HG03060 (cell line): ENCODE measurements around the gene MEGF10.
"Not testable (repeated sequence)": the region's sequence is repeated elsewhere in the genome, so short reads cannot be mapped to it uniquely, and the experiment has no call there.

Source experiments
- ATAC-seq: cut with Tn5 transposase; IDR thresholded peaks from one replicate; pipeline ENCODE4 v1.9.1; 2021; ENCODE audit warnings: low read depth, moderate number of reproducible peaks; ENCODE audit not compliant: unreplicated experiment

The MEGF10 gene

DNA sequence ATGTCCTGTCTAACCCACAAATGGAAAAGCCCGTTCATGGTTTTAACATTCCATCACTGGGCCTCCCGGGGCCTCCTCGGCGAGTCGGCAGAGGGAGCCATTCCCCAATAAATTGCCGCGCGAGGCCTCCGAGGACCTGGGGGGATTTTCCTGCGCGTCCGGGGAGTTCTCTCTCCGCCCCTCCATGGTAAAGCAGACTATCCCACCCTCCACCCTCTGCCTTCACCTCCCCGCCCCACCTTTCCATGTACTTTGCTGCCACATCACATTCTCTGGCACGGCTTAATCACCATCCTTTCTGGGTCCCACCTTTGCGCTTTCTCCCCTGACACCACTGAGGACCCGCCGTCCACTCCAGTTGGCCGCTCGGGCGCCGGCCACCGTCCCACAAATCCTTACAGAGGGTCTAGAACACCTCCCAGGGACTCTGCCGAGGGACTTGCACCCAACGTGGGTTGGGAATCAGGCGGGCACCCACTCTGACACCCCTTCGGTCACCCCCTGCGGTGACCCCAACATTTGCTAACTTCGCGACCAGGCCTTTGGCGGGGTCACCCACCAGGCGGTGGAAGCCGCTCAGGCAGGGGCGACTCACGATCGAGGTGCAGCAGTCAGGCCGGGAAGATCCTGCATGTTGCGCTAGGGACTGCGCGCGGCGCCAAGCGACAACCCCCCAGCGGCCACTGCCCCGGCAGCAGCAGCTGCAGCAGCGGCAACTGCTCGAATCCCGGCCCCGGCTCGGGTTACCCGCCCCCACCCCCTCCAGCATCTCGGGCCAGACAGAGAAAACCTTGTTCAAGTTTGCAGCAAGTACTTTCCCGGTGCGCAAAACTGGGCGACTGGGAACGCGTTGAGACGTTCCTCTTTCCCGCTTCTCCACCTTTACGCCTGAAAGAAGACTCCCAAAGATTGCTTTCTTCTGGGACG lies at the start of gene MEGF10:
MEGF10 (plus strand) TSS at position 778 of the 927 bp plus-strand sequence. CDS start 40,513 bp downstream, outside the sequence.
- ATAC-seq: no peak

DNA sequence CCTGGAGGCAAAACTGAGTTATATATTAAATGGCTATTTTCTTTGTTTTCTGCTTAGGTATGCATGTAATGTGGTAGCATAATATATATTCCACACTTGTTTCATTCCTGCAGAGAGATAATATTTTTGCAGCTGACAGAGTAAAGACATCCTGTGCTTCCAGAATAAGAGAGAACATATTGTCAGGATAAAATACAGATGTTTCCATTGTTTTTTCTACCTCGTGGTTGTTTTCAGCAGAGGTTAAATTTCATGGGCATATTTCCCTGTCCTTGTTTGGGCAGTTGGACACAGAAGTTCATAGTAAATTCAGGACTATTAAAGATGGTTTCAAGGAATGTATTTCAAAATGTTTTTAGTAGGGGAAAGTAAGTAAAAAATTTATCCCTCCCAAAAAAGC lies 47.6 kb upstream of the MEGF10 start:
- no peak for ATAC-seq

DNA sequence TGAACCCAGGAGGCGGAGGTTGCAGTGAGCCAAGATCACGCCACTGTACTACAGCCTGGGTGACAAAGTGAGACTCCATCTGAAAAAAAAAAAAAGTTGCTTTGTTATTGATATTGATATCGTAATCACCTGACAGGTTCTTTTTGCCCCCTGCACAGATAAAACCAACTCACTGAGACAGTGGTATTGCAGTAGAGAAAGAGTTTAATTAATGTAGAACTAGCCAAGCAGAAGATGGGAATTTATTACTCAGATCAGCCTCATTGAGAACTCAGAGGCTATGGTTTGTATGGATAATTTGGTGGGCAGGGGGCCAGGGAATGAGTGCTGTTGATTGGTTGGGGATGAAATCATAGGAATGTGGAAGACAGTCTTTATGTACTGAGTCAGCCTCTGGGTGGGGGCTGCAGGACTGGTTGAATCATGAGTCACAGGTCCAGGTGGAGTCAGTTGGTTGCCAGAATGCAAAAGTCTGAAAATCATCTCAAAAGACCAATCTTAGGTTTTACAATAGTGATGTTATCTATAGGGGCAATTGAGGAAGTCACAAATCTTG lies 35.8 kb upstream of the MEGF10 start:
- no peak for ATAC-seq

DNA sequence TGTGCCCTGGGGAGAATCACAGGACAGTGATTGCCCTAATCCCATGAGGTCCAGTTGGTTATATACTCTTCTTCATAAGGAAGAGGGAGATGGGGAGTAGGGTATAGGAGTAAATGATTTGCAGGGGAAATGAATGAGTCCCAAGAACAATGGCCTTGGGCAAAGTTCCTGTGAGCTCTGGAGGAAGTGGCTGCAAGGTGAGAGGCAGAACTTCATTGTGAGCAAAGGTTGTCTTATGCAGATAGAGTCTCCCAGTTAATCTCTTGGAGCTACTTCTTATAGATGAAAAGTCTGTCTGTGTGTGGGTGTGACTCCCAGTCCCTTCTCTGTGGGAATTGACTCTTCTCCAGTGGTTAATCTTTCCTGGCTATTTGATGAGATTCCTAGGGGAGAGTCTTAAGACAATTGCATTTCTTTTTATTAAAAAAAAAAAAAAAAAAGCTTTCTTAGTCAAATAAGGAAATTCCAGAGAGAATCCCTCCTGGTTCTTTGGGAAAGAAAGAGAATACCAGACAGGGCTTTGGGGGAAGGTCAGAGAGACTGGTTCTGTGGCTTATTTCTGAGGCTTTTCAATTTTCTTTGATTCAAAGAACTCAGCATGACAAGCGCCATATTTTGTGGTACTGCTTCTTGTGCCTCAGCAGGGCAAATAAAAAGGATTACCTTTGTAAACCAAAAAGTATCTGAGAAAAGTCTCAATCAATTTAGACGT lies 33.6 kb upstream of the MEGF10 start:
- no peak for ATAC-seq

DNA sequence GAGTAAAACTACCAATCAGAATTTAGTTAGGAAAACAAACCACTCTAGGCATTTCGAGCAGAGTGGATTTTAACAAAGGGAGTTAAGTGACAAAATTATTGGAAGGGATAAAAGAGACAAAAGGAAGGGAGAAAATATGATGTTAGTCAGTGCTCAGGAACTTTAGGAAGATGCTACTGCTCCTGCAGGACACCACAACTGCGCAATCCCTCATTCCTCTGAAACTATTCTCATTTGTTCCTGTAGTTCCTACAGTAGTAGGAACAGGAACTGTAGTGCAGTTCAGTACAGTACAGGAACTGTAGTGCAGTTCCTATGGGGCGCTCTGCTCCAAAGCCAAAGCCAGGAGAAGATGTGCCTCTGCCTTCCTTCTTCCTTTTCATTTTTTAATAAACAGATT lies 29.9 kb upstream of the MEGF10 start:
- ATAC-seq: no peak

DNA sequence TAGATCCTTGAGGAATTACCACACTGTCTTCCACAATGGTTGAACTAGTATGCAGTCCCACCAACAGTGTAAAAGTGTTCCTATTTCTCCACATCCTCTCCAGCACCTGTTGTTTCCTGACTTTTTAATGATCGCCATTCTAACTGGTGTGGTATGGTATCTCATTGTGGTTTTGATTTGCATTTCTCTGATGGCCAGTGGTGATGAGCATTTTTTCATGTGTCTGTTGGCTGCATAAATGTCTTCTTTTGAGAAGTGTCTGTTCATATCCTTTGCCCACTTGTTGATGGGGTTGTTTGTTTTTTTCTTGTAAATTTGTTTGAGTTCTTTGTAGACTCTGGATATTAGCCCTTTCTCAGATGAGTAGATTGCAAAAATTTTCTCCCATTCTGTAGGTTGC lies 25.1 kb upstream of the MEGF10 start:
- ATAC-seq: not testable (repeated sequence)

DNA sequence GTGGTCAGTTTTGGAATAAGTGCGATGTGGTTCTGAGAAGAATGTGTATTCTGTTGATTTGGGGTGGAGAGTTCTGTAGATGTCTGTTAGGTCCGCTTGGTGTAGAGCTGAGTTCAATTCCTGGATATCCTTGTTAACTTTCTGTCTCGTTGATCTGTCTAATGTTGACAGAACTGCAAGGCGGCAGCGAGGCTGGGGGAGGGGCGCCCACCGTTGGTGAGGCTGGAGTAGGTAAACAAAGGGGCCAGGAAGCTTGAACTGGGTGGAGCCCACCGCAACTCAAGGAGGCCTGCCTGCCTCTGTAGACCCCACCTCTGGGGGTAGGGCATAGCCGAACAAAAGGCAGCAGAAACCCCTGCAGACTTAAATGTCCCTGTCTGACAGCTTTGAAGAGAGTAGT lies 22.3 kb upstream of the MEGF10 start:
- not testable (repeated sequence) for ATAC-seq

DNA sequence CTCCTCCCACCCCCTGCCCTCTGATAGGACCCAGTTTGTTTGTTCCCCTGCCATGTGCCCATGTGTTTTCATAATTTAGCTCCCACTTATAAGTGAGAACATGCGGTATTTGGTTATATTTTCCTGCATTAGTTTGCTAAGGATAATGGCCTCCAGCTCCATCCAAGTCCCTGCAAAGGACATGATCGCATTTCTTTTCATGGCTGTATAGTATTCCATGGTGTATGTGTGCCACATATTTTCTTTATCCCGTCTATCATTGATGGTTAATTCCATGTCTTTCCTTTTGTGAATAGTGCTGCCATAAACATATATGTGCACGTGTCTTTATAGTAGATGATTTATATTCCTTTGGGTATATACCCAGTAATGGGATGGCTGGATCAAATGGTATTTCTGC lies 19.9 kb upstream of the MEGF10 start:
- not testable (repeated sequence) for ATAC-seq

DNA sequence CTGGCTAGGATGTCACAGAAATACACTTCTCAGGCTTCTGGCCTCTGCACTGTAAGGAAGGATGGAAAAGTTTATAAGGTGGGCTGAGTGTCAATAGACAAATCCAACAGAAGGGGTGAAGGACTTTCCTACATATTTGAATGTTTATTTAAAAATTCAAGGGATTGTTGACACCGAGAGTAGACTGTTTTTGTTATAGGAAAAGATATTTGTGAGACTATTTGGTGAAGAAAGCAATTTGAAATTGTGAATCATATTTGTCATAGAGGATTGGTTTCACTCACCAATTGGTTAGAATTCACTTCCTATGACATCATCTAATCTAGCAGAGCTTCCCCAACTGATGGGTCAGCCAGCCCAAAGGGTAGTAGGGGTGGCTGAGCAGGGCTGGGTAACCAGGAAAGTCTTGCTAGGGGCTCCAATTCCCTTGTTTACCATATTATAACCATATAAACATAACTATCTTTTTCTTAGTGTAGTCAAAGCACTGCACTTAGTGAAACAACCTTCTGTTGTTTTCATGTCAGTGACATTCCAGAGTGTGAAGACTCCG lies 14.9 kb upstream of the MEGF10 start:
- ATAC-seq: no peak

DNA sequence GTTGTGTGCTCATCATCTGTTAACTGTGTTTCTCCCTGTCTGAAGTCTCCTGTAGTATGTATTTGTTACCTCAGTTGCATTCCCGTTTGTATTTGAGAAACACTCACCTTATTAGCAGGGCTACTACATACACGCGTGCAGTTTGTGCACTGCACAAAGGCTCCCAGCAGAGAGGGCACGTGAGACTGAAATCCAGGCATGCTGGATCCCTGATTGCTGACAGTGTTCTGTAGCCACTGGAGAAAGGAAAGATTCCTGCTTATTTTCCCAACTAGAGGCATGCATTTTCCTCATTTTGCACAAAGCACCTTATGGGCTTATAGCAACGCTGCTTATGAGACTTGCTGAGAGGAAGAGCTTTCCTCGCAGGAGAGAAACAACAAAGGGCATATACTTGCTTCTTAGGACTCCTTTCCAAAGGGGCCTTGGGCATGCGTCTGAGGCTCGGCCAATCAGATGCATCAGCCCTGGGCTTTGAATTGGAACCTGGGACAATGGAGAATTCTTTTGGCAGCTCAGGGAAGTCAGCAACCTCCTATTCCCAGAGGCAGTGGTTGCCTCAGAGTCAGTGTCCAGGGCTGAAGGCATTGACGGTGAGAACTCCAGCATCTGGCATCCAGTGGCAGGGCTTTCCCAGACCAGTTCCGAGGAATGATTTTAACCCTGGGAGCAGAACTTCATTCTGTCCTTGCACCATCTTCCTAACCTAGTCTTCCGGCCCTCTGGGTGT lies 9.9 kb upstream of the MEGF10 start:
- ATAC-seq: no peak

DNA sequence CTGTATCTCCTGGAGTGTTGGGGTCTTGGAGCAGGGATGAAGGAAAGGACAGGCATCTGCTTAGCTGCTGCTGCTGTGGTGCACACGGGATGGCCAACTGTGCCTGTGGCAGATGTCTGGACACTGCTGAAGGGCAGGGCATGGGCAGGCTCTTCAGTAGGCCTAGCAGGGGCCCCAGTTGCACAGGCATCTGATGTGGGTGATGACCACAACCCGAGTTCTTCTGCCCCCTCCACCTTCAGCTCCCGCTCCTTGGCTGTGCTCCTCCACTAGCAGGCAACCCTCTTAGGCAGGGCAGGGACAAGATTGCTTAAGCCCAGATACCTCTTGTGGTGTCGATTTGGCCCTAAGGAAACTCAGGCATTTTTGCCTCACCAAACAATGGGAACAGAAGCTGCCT lies 9.0 kb upstream of the MEGF10 start:
- no peak for ATAC-seq

DNA sequence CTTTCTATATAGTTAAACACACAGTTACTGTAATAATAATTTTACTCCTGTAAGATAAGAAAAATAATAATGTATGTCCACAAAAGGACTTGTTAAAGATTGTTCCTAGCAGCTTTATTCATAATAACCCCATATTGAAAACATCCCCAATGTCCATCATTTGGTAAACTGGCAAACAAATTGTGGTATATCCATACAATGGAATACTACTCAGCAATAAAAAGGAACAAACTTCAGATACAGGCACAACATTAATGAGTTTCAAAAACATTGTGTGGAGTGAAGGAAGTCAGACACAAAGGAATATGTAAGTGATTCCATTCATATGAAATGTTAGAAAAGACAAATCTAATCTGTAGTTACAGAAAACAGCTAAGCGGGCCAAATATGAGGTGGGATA lies 1.9 kb upstream of the MEGF10 start:
- no peak for ATAC-seq

DNA sequence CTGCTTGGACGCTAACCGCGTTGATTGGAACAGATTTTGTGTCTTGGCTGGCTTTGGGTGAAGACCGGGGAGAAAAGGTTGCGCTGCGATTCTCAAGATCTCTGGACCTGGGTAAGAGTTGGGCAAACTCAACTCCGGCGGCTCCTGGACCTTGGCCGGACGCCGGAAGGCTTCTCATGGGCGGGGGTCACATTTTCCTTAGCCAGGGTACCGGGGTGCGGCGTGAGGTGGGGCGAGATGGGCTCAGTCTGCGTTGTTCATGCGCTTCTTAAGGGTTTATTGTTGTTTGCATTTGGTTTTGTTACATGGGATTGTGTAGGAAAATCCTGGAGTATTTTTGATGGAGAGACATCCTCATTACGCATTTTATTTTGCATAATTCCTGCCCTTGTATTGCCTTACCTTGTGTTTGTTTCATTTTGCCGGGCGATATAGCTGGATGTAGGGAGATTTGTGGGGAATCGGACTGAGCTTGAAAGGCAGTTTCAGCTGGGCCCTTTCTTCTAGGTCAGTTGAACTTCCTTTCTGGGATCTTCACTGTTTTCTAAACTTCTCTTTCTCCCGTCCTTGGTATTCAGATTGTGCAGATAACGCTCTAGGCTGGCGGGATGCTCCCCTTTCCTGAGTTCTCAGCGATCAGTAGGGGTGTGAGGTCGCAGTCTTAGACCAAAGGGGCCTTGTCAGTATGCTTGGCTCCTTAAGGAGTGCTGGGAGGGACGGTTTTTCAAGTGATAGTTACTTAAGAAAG lies 524 bp downstream of the MEGF10 start:
- ATAC-seq: no peak

DNA sequence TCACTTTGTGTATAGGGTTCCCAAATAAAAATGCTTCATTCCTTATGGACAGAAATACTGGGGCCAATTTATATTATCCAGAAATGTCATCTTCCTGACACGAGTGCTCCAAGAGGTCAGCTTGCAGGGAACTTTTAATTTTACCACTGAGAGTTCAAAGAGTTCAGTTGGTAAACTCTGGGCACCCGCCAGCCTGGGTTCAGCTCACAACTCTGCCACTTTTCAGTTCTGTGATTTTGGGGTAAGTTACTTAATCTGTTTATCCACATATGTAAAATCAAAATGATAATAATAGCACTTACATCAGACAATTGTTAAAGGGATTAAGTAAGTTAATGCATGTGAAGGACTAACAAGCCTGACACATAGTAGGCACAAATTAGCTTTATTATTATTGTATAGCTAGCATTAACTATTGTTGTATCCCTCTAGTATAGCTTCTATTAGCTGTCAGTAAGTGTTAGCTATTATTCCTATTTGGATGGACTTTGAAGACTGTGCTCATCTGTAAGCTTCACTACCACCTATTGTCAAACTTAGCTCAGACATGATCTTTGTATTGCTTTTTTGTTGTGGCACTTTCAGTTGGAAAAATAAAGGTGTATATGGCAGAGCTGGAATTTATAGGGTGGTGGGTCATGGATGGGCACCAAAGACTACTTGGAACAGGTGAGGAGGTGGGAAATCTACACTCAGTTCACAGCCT lies 1.6 kb downstream of the MEGF10 start:
- no peak for ATAC-seq

DNA sequence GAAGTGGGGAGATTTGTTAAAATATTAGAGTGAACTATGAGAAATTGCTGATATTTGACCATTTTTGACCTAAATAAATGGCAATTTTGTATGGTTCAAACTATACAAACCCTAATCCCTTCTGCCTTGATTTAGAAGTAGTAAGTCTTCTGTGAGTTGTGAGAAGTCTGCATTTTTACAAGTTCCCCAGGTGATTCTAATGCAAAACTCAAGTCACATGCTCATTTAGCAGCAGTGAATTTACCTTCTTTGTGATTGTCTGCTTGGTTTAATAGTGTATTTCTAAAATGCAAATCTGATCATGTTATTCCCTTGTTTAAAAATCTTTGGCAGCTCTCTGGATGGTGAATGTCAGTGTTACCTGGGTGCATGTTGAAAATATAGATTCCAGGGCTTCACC lies 2.8 kb downstream of the MEGF10 start:
- ATAC-seq: no peak

DNA sequence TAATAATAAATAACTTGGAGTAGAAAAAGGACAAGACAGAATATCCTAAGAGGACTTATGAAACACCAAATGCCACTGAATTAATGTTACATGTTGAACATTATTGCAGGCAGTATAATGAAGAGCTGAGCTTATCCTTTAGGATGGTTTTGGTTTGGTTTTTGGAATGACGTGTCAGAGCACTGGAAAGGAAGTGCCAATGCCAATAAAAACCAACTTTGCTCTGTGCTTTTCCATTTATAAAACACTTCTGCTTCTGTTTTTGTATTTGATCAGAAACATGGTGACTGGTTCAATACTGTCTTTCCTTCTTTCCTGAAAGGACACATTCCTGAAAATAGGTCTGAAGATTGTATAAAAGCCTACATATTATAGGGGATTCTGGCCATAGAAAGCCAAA lies 4.2 kb downstream of the MEGF10 start:
- ATAC-seq: no peak

DNA sequence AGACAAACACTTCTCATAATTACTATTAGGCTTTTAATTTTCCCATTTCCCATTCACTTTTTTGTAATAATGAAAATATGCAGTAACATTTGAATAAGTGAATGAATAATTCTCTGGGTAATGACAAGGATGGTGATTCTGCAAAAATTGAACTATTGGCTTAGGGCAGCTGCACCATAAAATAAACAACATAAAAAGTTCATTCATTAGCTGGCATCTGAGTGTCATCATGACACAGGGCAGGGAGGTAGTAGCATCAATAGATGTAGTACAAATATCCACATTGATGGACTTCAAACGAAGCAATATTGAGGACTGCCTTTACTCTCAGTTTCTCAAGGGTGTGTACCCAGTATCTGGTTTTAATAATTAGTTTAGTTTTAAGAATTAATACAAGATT lies 4.9 kb downstream of the MEGF10 start:
- ATAC-seq: no peak

DNA sequence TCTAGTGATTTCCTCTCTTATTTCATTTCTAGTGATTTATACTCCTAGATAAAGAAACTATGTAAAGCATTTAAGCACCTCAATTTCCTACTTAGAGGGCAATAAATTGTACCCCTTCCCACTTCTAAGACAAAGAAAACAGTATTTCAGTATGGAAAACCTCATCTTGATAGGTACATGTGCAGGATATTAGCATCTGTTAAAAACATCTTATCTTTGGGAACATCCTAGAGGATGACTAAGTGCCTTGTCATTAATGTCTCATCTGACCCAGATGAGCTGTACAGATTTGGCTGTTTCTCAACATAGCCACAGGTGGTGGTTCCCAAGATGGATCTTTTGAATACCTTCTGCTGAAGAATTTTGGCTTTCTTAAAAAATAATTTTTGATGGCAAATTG lies 5.7 kb downstream of the MEGF10 start:
- no peak for ATAC-seq

DNA sequence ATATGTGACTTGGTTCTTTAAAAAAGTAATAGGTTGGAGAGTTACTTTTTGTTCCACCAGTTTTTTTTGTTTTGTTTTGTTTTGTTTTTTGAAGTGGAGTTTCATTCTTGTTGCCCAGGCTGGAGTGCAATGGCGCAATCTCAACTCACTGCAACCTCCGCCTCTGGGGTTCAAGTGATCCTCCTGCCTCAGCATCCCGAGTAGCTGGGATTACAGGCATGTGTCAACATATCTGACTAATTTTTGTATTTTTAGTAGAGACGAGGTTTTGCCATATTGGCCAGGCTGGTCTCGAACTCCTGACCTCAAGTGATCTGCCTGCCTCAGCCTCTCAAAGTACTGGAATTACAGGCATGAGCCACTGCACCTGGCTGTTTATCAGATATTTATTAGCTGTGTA lies 6.3 kb downstream of the MEGF10 start:
- not testable (repeated sequence) for ATAC-seq
